GM12878 (cell line): Measurements from ENCODE around the gene KRT72. TPM values are rescaled to one million over a fixed set of nuclear protein-coding genes. Genes with fewer than 3 reads are reported as not detected.

Experiments used
- ATAC-seq: fragments of 200-7000 bp; cut with Tn5 transposase; 3 replicates; pipeline ENCODE4 v1.9.1; 2020; ENCODE audit warnings: mild to moderate bottlenecking, moderate library complexity
- BruUV-seq: library from RNA; stranded (reverse); fragments of 400-500 nt; replicated peaks from 2 replicates; lab custom pipeline; 2021; lab: Mats Ljungman, UMichigan
- CTCF ChIA-PET: fragments of 300-600 bp; sonication (Branson Sonifier 250); formaldehyde crosslinking; extraction: SDS; loops from one replicate; lab custom pipeline; 2021; ENCODE audit warnings: inconsistent platforms; lab: Yijun Ruan, JAX
- POLR2A ChIA-PET: fragments of 350-600 bp; formaldehyde crosslinking; extraction: SDS; loops from one replicate; lab custom pipeline; 2021; ENCODE audit warnings: inconsistent platforms; lab: Charles Lee
- RAD21 ChIA-PET: fragments of 300-600 bp; sonication (Branson Sonifier 250); formaldehyde crosslinking; loops from one replicate; lab custom pipeline; 2023; ENCODE audit warnings: antibody characterized with exemption; ENCODE audit not compliant: unreplicated experiment; lab: Charles Lee
- SMC1A ChIA-PET: fragments of 300-600 bp; sonication (Branson Sonifier 250); formaldehyde crosslinking; loops from one replicate; lab custom pipeline; 2023; ENCODE audit not compliant: unreplicated experiment, uncharacterized antibody; lab: Charles Lee
- DNase-seq: peaks from one replicate; pipeline ENCODE4 v3.0.0-alpha.2; 2011; ENCODE audit warnings: low read depth, low spot score
- FAIRE-seq: peaks from 3 replicates; lab custom pipeline; 2011; peaks lifted over from hg19 to GRCh38; lab: Jason Lieb, UNC
- H2AFZ ChIP-seq: 2 replicates; pipeline ENCODE4 v1.6.0; 2011; ENCODE audit warnings: low read depth, low read length, control low read depth; ENCODE audit not compliant: control insufficient read depth
- H3K27ac ChIP-seq: 2 replicates; pipeline ENCODE4 v1.5.1; 2011; ENCODE audit warnings: control low read depth; ENCODE audit not compliant: control insufficient read depth, insufficient read depth
- H3K27me3 ChIP-seq, 2 experiments: replicated peaks in 1 of 2; 2 replicates each; pipeline versions ENCODE4 v1.6.0 to v1.6.1; 2011; ENCODE audit warnings: low read length in 1 of 2; ENCODE audit not compliant: control insufficient read depth in 2 of 2, insufficient read depth in 2 of 2
- H3K36me3 ChIP-seq, 2 experiments: 2 replicates each; pipeline ENCODE4 v1.5.1; 2011; ENCODE audit warnings: low read length in 1 of 2; ENCODE audit not compliant: control insufficient read depth in 2 of 2, insufficient read depth in 2 of 2
- H3K4me1 ChIP-seq: 2 replicates; pipeline ENCODE4 v1.6.1; 2011; ENCODE audit warnings: mild to moderate bottlenecking, low read length, moderate library complexity, mixed read lengths; ENCODE audit not compliant: control insufficient read depth, insufficient read depth
- H3K4me2 ChIP-seq: 2 replicates; pipeline ENCODE4 v1.6.0; 2011; ENCODE audit warnings: control low read depth; ENCODE audit not compliant: control insufficient read depth, insufficient read depth
- H3K4me3 ChIP-seq: fragments of 200-600 bp; sonication (generic); 2 replicates; pipeline ENCODE4 v1.5.1; 2016
- H3K79me2 ChIP-seq: 2 replicates; pipeline ENCODE4 v1.6.0; 2011; ENCODE audit warnings: low read length; ENCODE audit not compliant: control insufficient read depth, insufficient read depth
- H3K9ac ChIP-seq: 2 replicates; pipeline ENCODE4 v1.8.0; 2011; ENCODE audit warnings: low read length, control low read depth, mixed read lengths; ENCODE audit not compliant: control insufficient read depth, insufficient read depth
- H3K9me3 ChIP-seq: replicated peaks from 3 replicates; pipeline ENCODE4 v1.5.1; 2011; ENCODE audit warnings: mild to moderate bottlenecking, low read length; ENCODE audit not compliant: control insufficient read depth, insufficient read depth
- H4K20me1 ChIP-seq: 2 replicates; pipeline ENCODE4 v1.6.0; 2011; ENCODE audit not compliant: control insufficient read depth, insufficient read depth
- BHLHE40 ChIP-seq, 2 experiments: fragments of 450-650 bp in 1 of 2; IDR thresholded peaks; 2 replicates each; pipeline ENCODE4 v1.6.1; 2011 to 2017; ENCODE audit warnings: low read depth in 2 of 2, borderline replicate concordance in 1 of 2, improper control_type of control experiment in 1 of 2, low read length in 1 of 2, mild to moderate bottlenecking in 1 of 2
- CBX3 ChIP-seq: fragments of 200-600 bp; sonication (generic); IDR thresholded peaks from 2 replicates; pipeline ENCODE4 v1.6.1; 2016; ENCODE audit warnings: low read depth, borderline replicate concordance
- FOS ChIP-seq: IDR thresholded peaks from 3 replicates; pipeline ENCODE4 v1.6.1; 2011; ENCODE audit warnings: borderline replicate concordance; ENCODE audit not compliant: insufficient read length; ENCODE audit errors: extremely low read depth
- KAT2A ChIP-seq: conservative IDR thresholded peaks from 2 replicates; pipeline ENCODE4 v1.6.1; 2011; ENCODE audit warnings: low read depth, low read length; ENCODE audit not compliant: control insufficient read depth
- MAX ChIP-seq: IDR thresholded peaks from 2 replicates; pipeline ENCODE4 v1.6.1; 2012; ENCODE audit warnings: low read depth, low read length, improper control_type of control experiment
- MYC ChIP-seq: IDR thresholded peaks from 2 replicates; pipeline ENCODE4 v1.6.1; 2011; ENCODE audit warnings: mild to moderate bottlenecking, low read length, moderate library complexity, inconsistent platforms; ENCODE audit not compliant: insufficient read depth, insufficient replicate concordance, insufficient read length, severe bottlenecking
- NFIC ChIP-seq: IDR thresholded peaks from 2 replicates; pipeline ENCODE4 v1.6.1; 2012; ENCODE audit warnings: low read depth, mild to moderate bottlenecking, inconsistent platforms, low read length, moderate library complexity
- PAX5 ChIP-seq: IDR thresholded peaks from 2 replicates; pipeline ENCODE4 v1.6.1; 2011; ENCODE audit warnings: low read depth, low read length, borderline replicate concordance
- PAX8 ChIP-seq: fragments of 450-650 bp; IDR thresholded peaks from 2 replicates; pipeline ENCODE4 v1.6.1; 2017; ENCODE audit warnings: mild to moderate bottlenecking, moderate library complexity
- POLR2A ChIP-seq: IDR thresholded peaks from 2 replicates; pipeline ENCODE4 v1.6.1; 2011; ENCODE audit warnings: low read depth, mild to moderate bottlenecking, low read length
- RAD21 ChIP-seq: IDR thresholded peaks from 2 replicates; pipeline ENCODE4 v1.6.1; 2011; ENCODE audit warnings: mild to moderate bottlenecking, low read depth, low read length, moderate library complexity; ENCODE audit not compliant: insufficient read depth
- SIX5 ChIP-seq: IDR thresholded peaks from 2 replicates; pipeline ENCODE4 v1.6.1; 2011; ENCODE audit warnings: mild to moderate bottlenecking, low read depth, low read length, moderate library complexity; ENCODE audit not compliant: severe bottlenecking
- TARDBP ChIP-seq: IDR thresholded peaks from 2 replicates; pipeline ENCODE4 v1.6.1; 2016; ENCODE audit warnings: borderline replicate concordance
- ZNF622 ChIP-seq: fragments of 450-650 bp; IDR thresholded peaks from 2 replicates; pipeline ENCODE4 v1.6.1; 2017; ENCODE audit warnings: mild to moderate bottlenecking, inconsistent platforms
- WGBS: methylation state at CpG from one replicate; pipeline ENCODE4 v1.1.6; 2016; ENCODE audit warnings: low lambda C conversion rate; ENCODE audit not compliant: insufficient replicate concordance, insufficient coverage; ENCODE audit errors: missing lambda C conversion rate; 5-methylcytosine and 5-hydroxymethylcytosine counted together
- in situ Hi-C: fragments of 300-500 bp; cut with MboI; formaldehyde crosslinking; loops from 9 replicates; pipeline ENCODE4 v1.14.3; 2018; ENCODE audit warnings: mixed read lengths
- intact Hi-C: fragments of 100-400 bp; cut with micrococcal nuclease; formaldehyde crosslinking; loops from one replicate; pipeline ENCODE4 v1.14.2; 2022; ENCODE audit not compliant: unreplicated experiment
- polyA plus RNA-seq, 11 experiments: library from polyadenylated mRNA; depleted of rRNA in 4 of 11; unstranded in 6 of 11; stranded (reverse) in 5 of 11; fragments of >200 nt; fragmentation: Nextera tagmentation in 4 of 11; fragmentation: Illumina TruSeq in 1 of 11; extraction: Ambion mirVana in 4 of 11; extraction: Trizol in 1 of 11; gene quantifications; 1 replicate in 1 of 11; 2 replicates in 10 of 11; pipeline versions ENCODE4 v1.2.1 to v1.2.3, GENCODE V29; 2011 to 2016; ENCODE audit warnings: inconsistent platforms in 2 of 11, missing spikeins in 2 of 11, low read depth in 1 of 11
- total RNA-seq, 4 experiments: library from RNA; depleted of rRNA in 3 of 4; stranded (reverse); fragments of >200 nt in 3 of 4; fragmentation: Illumina TruSeq in 1 of 4; extraction: Trizol in 1 of 4; gene quantifications; 2 replicates each; pipeline versions ENCODE4 v1.2.1 to v1.2.3, GENCODE V29; 2013 to 2021

The KRT72 gene
- total and polyA plus RNA-seq, 10 of the 15 experiments (the other 5 are each of a cell fraction or from before 2014, with no cell fraction given) = not detected

DNA sequence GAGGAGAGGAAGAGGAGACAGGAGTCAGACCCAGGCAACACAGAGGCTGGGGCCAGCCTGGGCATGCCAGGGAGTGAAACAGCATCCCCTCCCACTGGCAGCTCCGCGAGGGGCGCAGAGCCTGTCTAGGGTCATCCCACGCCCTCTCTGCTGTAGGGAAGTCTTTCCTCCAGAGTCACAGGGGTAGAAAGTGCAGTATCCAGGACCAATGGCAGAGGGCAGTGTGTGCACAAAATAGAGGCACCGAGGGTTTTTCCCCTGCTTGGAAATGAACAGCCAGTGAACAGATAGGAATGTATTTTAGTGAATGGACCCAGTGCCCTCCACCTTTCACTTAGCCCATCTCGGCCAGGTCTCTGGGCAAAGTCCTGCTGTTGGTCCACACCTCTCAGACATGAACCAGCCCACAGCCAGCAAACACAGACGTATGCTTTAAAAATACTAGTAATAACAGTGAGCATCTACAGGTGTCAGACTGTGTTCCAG, 18.2 kb downstream of the KRT72 start (continued):
- TF ChIP-seq POLR2A (no peak), RAD21 (peak; percentile 65), TARDBP (no peak), KAT2A (no peak), PAX5 (no peak), ZNF622 (no peak), NFIC (no peak), BHLHE40 (IDR thresholded peaks at IDR 0.05; ENCODE audit: borderline replicate concordance in 1 of 2, low read depth in 2 of 2, low read length in 1 of 2) (no peak), PAX8 (no peak)

GRCh38 chr12:52582486-52582885, 18.8 kb downstream of the KRT72 start:
- FAIRE-seq (no peak), ATAC-seq (no peak), DNase-seq (no peak)
- TF ChIP-seq FOS (no peak), SIX5 (no peak), MYC (no peak), ZNF622 (no peak), CBX3 (no peak), MAX (no peak)
- in situ Hi-C loops = loop anchor here (10.0 kb wide), 1 partner anchor 282 kb away; no protein-coding TSS in a partner anchor
- intact Hi-C loops = loop anchor here (2.0 kb wide), 2 partner anchors 288 to 398 kb away; no protein-coding TSS in a partner anchor
- Histone ChIP-seq H2AFZ (no peak overlapping the region), H3K4me1 (no peaks in the 10 kb centered on the region), H3K79me2 (no peaks in the 10 kb centered on the region), H3K4me3 (no peak overlapping the region), H3K9ac (no peak overlapping the region), H4K20me1 (no peaks in the 10 kb centered on the region), H3K27ac (no peak overlapping the region), H3K27me3 (peaks cover 1 to 5% of the 10 kb centered on the region in 2 experiments; a peak in 3 of 4 replicates), H3K36me3 (no peaks in the 10 kb centered on the region), H3K4me2 (no peak overlapping the region), H3K9me3 (no peaks in the 10 kb centered on the region)
- SMC1A ChIA-PET = no interaction called here
- POLR2A ChIA-PET = no interaction called here
- no TSS peak for BruUV-seq
- 50% methylated on average over 2 of the region's 2 CpGs for WGBS
- CTCF ChIA-PET = interaction anchor here (0.6 to 5.3 kb wide), 5 partner anchors 15 to 297 kb away, joined by 3 to 36 read pairs (median 5); no protein-coding TSS in a partner anchor
- RAD21 ChIA-PET = no interaction called here
